Epidermal melanocyte (primary cell): ENCODE results near the gene ERBB4.

Experiments used
- DNase-seq: peaks from one replicate; pipeline ENCODE4 v3.0.0; 2011; ENCODE audit warnings: low spot score; ENCODE audit not compliant: insufficient read length

The ERBB4 gene

GRCh38 chr2:211934811-211935210 is 603.8 kb downstream of the ERBB4 start:
- no peak for DNase-seq

DNA sequence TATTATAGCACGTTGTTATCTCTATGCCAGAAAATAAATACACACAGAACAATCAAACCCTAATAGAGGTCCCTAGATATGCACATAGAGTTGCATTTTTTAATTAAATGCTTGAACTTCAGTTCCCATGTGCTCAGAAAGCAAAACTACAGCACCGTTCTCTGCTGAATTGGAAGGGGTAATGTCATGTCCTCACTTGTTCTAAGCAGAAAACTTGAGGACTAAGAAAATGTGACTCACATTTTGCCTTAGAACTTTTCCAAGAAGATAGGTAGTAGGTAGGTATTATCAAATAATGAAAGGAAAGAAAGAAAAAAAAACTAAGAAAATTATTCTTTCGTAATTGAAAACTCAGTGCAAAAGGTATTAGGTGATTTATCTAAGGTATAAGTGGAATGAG is 607.3 kb downstream of the ERBB4 start:
- no peak for DNase-seq

- DNase-seq: no peak
These were observed 608.3 kb downstream of the ERBB4 start for GRCh38 chr2:211930331-211930730.

- no peak for DNase-seq
These were observed 610.4 kb downstream of the ERBB4 start for GRCh38 chr2:211928201-211928600.

GRCh38 chr2:211923019-211923418 is 615.6 kb downstream of the ERBB4 start:
- no peak for DNase-seq

DNA sequence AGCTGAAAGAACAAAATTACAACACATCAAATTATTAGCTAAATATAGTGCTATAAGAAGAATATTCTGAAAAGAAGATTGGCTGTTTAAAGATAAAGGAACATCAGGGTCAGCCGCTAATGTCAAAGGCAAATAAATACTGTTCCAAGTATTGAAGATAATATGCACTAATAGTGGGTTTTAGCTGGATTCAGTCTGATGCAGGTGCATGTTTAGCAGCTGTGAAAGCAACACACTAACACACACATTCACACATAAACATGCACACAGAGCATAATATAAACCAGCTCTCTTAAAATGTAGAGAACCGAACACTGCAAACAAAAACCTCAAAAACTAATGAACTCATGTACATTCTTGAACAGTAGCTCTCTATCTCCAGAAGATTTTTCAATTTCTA is 634.6 kb downstream of the ERBB4 start:
- DNase-seq: no peak

DNA sequence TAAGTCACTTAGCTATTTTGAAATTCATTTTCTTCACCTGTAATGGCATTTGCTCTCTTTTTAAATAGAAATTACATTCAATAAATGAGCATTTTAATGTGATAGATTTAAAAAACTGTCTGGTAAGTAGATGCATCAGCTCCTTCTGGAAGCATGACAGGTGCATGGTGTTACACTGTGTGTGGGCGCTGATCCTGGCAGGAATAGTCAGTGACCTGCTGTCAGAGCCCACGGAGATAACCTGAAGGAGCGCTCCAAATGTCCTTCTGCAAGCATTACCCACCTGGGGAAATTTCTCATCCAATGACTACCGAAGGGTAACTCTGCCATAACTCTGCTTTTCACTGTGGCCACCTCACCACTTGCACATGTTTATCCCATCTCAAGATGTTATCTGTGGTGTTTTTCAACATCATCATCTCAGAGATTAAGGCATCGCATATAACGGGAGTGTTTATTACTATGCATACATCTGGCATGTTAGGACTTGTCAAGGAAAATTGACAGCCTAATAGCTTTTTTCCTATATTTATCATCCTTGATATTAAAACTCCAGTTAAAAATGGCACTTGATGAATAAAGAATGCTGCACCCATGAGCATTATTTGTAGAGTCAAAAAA is 637.3 kb downstream of the ERBB4 start:
- DNase-seq: no peak

DNA sequence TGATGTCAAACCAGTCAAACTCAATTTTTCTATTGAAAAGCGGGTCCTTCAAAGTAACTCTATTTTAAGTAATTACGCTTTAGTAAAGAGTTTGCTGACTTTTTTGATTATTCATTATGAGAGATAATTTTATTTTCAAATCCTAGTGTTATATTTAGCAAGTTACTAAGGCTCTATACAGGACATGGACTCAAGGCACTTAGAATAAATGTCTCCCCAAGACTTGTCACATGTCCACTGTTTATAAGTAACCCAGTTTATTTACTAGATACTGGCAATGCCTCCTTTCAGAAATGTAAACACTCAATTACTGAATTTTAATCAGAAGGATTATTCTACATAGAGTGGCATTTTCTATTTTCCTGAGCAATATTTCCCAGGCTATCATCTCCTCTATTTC is 638.1 kb downstream of the ERBB4 start:
- no peak for DNase-seq

GRCh38 chr2:211900000-211900399 is 638.6 kb downstream of the ERBB4 start:
- DNase-seq: no peak

- no peak for DNase-seq
These were observed 639.9 kb downstream of the ERBB4 start for GRCh38 chr2:211898702-211899101.

- DNase-seq: no peak
These were observed 657.2 kb downstream of the ERBB4 start for GRCh38 chr2:211881449-211881848.

GRCh38 chr2:211879323-211879722 is 659.3 kb downstream of the ERBB4 start:
- DNase-seq: no peak

- DNase-seq: no peak
These were observed 661.5 kb downstream of the ERBB4 start for GRCh38 chr2:211877061-211877460.

DNA sequence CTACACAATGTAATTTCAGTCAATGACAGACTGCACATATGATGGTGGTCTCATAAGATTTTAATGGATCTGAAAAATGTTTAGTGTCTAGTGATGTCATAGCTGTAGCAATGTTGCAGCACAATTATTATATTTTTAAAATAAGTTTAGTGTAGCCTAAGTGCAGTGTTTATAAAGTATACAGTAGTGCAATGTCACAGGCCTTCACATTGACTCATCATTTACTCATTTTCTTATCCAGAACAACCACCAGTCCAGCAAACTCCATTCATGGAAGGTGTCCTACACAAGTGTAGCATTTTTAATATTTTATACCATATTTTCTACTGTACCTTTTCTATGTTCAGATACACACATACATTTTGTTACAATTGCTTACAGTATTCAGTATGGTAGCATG is 663.1 kb downstream of the ERBB4 start:
- no peak for DNase-seq

DNA sequence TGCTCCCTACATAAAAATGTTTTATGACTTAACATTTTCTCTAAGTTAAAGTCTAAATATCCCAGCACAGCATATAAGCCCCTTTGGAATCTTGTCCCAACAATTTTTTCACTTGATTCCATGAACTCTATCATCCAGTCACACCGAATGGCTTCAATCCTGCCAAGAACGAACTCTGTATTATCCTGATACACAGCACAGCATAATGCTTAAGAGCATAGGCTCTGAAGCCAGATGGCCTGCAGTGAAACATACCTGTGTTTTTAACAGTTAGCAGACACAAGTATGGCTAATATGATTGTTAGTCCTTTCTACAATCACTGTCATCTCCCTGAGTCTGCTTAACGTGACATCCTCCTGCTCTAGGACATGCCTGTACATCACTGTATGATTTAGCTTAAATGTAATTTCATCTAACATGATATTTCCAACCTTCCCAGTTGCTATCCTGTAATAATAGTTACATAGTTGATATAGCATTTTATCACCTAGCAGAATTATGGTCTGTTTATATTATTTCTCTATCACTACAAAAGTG is 669.5 kb downstream of the ERBB4 start:
- DNase-seq: no peak

DNA sequence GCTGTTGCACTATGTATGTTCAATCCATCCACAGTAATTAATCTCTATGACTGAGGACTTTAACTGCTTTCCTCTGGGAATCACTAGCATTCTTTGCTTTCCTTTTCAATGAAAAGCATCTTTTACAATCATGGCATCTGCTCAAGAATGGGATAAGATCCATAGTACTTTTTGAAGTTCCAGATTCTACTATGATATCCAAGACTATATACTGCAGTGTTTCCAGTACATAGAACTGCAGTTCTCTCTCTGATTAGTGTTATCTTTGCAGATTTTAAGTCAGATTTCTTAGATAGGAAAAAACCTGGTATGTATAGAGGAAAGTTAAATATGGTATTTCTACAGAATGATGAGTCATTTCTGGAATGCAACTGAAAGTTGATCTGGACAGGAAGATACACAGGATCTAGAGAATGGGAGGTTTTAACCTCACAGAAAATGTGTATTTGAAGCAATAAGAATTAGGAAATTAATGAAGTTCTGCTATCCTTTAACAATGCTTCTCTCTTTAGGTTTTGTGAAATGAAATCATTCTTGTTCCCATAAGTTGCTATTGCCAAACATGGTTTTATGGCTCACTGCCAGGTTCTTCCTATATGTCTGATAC is 670.7 kb downstream of the ERBB4 start:
- no peak for DNase-seq

DNA sequence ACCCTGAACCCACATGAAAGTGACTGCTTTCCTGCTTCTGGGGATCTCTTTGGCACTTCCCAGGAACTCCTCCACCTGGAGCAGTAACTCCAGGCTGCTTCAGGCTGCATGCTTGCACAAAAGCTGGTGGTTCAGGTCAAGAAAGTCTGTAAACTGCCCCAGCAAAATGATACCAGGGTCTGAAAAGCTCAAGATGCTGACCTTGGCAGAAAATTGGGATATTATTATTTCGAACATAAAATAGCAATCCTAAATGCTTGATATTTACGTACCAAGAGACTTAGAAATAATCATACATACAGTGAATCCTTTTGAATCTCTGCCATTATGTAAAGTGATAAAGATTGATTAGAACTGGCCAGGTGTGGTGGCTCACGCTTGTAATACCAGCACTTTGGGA is 674.3 kb downstream of the ERBB4 start:
- no peak for DNase-seq

DNA sequence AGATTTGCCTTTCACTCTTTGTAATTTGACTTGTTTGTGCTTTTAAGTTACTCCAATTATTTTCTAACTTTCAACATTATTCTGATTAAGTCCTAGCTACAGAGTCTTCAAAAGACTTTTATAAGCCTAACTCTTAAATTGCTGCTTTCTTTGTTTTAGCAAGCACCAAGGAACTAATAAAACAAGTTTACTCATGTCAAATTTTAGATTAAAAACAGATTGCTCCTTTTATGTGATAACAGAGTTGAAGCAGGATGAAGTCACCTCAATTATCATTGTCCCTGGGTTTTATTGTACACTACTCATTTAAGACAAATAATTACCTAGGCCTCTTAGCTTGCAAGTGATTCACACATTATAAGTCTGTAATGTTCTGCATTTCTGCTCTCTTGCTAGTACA is 678.4 kb downstream of the ERBB4 start:
- DNase-seq: no peak

GRCh38 chr2:211854832-211855231 is 683.8 kb downstream of the ERBB4 start:
- no peak for DNase-seq

DNA sequence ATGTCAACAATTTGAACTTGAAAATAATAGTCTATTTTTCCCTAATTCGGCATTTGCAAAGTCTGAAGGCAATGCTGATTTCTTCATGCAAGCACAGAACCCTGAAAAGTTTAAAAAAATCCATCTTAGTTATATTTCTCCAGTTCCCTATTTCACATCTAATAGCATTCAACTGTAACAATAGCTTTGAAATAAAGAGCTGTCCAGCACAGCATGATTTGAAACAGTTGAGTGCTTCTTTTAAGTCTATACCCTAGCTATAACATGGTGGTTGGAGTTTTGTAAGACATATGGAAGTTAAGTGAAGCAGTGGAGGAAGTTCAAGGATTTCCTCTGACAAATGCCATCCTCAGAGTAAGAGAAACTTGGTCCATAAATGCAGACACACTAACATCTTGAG is 691.9 kb downstream of the ERBB4 start:
- no peak for DNase-seq

DNA sequence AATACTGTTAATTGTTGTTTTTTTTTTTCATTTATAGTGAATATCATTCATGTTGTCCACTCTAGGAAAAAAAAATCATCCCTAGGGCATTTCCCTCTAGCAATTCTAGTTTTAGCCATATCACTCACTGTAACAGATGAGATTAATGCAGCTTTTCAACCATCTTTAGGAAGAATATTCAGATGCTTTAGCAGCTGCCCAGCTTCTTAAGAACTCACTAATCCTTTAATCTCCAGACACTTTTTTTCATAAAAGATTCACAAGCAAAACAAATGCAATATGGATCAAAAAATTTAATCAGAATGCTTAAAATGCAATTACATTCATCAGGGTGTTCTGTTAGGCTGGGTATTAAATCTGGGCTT is 692.6 kb downstream of the ERBB4 start:
- no peak for DNase-seq

DNA sequence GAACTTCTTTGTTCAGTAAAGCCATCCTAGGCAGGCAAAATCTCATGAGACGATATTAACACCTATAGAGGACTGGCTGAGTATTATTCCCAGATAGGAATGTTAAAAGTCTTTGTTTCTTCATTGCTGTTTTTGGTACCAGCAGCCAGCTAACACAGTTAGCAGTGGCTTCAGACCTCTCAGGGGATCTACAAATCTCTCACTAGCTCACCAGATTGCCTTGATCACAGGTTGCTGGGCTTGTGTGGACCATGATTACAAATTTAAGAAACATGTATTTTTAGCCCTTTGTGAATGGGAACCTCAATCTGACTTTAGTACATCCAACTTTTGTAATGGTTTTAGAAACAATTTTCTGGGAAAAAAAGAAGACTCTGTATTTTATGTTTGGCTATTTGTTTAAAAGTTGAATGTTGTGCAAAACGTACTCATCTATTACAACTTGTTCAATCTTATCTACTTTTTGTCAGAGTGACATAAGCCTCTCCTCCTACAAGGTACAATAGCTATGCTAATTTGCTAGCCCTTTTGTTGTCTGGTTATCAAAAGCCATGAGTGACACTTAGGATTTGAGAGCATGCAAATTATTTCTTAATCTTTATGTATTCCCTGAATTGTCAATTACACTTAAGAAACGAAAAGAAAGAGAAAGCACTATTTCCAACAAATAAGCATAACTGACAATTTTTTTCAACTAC is 693.1 kb downstream of the ERBB4 start:
- no peak for DNase-seq

- DNase-seq: no peak
These were observed 700.9 kb downstream of the ERBB4 start for GRCh38 chr2:211837706-211838105.
